IPS DF 6.9 (cell line): Measurements from ENCODE around the gene AP2B1.

ENCODE experiments used
- DNase-seq: peaks from one replicate; pipeline ENCODE4 v3.0.0-alpha.2; 2013; ENCODE audit warnings: low read depth, low spot score
- H3K27ac ChIP-seq: one replicate; pipeline ENCODE4 v1.5.1; 2013; ENCODE audit warnings: low read length, control low read depth
- H3K27me3 ChIP-seq: 2 replicates; pipeline ENCODE4 v1.6.1; 2013; ENCODE audit warnings: mild to moderate bottlenecking, low read length; ENCODE audit not compliant: control insufficient read depth, insufficient read depth
- H3K36me3 ChIP-seq: 2 replicates; pipeline ENCODE4 v1.6.1; 2013; ENCODE audit warnings: low read length; ENCODE audit not compliant: control insufficient read depth, insufficient read depth
- H3K4me1 ChIP-seq: 2 replicates; pipeline ENCODE4 v1.6.1; 2013; ENCODE audit warnings: low read length; ENCODE audit not compliant: control insufficient read depth, insufficient read depth
- H3K4me3 ChIP-seq: 2 replicates; pipeline ENCODE4 v1.5.1; 2013; ENCODE audit warnings: mild to moderate bottlenecking, low read length
- H3K9me3 ChIP-seq: 2 replicates; pipeline ENCODE4 v1.6.1; 2013; ENCODE audit warnings: low read length, inconsistent platforms; ENCODE audit not compliant: control insufficient read depth, insufficient read depth
- WGBS: extraction: QIAGEN DNeasy Blood & Tissue Kit; methylation state at CpG from one replicate; pipeline ENCODE4 v1.1.7; 2013; ENCODE audit warnings: mixed read lengths, missing lambda C conversion rate; ENCODE audit not compliant: insufficient read length, insufficient coverage; 5-methylcytosine and 5-hydroxymethylcytosine counted together

AP2B1 gene

DNA sequence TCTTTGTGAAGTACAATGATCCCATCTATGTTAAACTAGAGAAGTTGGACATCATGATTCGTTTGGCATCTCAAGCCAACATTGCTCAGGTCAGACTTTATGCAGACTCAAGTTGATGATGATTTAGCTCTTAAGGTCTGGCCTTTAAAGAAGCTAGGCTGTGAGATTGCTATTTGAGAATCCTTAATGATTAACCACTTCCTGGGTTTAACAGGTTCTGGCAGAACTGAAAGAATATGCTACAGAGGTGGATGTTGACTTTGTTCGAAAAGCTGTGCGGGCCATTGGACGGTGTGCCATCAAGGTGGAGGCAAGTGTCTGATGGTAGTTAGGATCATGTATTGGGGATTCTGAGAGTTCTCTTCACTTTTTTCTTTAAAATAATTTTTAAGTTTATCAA, 40.3 kb downstream of the AP2B1 start:
- no peak overlapping the region for H3K27ac ChIP-seq
- no peaks in the 10 kb centered on the region for H3K9me3 ChIP-seq
- H3K27me3 ChIP-seq = no peaks in the 10 kb centered on the region
- no peak overlapping the region for H3K4me3 ChIP-seq
- no peaks in the 10 kb centered on the region for H3K4me1 ChIP-seq
- WGBS = no CpG with 5 or more reads among the region's 4 CpGs
- H3K36me3 ChIP-seq = no peaks in the 10 kb centered on the region; the same call in 1 of the 2 replicates
- no peak for DNase-seq

DNA sequence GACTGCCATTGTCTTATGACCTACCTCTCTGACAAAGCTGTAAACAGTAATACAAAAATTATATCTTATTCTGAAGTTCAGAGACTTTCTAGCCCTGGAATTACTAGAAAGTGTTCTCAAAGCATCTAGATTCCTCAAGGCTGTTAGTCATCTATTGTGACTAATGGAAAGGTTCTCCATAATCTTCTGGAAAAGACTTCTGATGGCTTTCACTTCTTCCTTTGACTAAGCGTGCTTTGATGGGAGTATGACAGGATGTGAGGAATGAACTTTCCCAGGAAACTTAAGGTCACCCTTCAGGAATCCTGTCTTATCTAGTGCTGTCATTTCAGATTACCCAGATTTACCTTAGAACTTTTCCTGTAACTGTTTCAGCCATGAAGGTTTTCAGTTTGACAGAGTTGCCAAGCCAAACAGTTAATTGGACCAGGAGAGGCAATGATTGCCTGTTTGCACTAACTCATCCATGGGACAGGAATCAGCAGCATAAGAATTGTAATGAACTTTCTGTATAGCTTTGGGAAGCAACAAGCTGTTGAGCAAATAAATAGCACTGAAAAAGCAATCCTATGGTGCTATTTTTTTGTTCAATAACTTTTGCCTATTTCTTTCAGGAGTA, 43.5 kb downstream of the AP2B1 start:
- no peak for DNase-seq
- no peak overlapping the region for H3K4me3 ChIP-seq
- no peaks in the 10 kb centered on the region for H3K9me3 ChIP-seq
- peaks cover 6% of the 10 kb centered on the region; the same call in 1 of the 2 replicates for H3K36me3 ChIP-seq
- no peaks in the 10 kb centered on the region for H3K4me1 ChIP-seq
- no peaks in the 10 kb centered on the region for H3K27me3 ChIP-seq
- no peak overlapping the region for H3K27ac ChIP-seq
- WGBS = no CpG with 5 or more reads among the region's 1 CpG

DNA sequence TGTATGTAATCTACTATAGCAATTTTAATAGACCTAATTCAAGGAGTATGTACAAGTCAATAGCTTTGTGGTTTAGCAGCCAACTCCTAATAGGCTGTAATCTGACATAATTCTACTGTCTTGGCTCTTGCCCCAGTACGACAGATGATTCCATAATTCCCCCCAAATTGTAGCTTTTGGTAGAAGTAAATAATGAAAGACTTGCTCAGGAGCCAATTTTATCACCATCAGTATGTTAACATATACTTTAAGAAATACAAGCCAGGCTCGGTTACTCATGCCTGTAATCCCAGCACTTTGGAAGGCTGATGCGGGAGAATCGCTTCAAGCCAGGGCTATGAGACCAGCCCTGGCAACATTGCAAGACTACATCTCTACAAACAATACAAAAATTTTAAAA, 53.9 kb downstream of the AP2B1 start:
- H3K9me3 ChIP-seq = no peaks in the 10 kb centered on the region
- H3K36me3 ChIP-seq = 0 out of 2 replicates have a peak, but pooled peaks cover 4% of the 10 kb centered on the region
- H3K27ac ChIP-seq = no peak overlapping the region
- DNase-seq = no peak
- H3K4me1 ChIP-seq = no peaks in the 10 kb centered on the region
- WGBS = no CpG with 5 or more reads among the region's 4 CpGs
- no peak overlapping the region for H3K4me3 ChIP-seq
- H3K27me3 ChIP-seq = no peaks in the 10 kb centered on the region

DNA sequence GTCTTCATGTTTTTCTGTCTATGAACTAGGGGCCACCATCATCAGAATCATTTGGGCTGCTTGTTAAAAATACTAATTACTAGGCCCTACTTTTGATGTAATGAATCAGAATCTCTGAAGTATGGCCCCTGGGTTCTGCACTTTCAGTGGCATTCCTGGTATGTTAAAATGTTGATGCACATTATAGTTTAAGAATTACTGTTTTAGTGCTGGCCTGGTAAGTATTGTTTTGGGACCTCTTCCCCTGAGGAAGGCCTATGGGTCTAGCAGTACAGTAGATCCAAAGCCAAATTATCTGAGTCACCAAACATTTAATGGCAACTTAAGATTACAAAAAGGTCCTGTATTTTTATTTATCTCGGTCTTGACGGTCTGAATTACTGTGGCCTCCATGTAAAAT, 58.8 kb downstream of the AP2B1 start:
- WGBS = no CpG with 5 or more reads among the region's 2 CpGs
- Histone ChIP-seq H3K9me3 (no peaks in the 10 kb centered on the region), H3K27ac (no peak overlapping the region), H3K4me1 (no peaks in the 10 kb centered on the region), H3K4me3 (no peak overlapping the region), H3K27me3 (no peaks in the 10 kb centered on the region), H3K36me3 (no peaks in the 10 kb centered on the region)
- DNase-seq = no peak

DNA sequence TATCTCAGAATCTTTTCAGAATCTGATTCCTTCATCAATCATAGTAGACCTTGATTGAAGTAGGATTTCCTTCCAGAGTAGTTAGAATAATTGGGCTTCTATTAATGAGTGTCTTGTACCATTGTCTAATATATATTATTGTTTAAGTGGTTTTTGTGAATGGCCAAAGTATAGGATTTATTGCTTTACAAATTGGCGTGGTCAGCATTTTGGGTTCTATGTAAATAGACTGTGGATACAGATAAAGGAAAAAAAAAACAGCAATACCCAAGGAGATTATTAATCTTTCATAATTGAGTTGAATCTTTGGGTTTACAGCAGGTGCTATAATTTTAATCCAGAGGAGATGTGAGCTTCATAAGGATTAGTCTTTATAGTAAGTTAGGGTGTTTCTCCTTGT, 64.3 kb downstream of the AP2B1 start:
- no peaks in the 10 kb centered on the region for H3K9me3 ChIP-seq
- H3K36me3 ChIP-seq = no peaks in the 10 kb centered on the region
- no peak for DNase-seq
- no CpG with 5 or more reads among the region's 1 CpG for WGBS
- no peak overlapping the region for H3K4me3 ChIP-seq
- no peaks in the 10 kb centered on the region for H3K4me1 ChIP-seq
- no peaks in the 10 kb centered on the region for H3K27me3 ChIP-seq
- H3K27ac ChIP-seq = no peak overlapping the region

DNA sequence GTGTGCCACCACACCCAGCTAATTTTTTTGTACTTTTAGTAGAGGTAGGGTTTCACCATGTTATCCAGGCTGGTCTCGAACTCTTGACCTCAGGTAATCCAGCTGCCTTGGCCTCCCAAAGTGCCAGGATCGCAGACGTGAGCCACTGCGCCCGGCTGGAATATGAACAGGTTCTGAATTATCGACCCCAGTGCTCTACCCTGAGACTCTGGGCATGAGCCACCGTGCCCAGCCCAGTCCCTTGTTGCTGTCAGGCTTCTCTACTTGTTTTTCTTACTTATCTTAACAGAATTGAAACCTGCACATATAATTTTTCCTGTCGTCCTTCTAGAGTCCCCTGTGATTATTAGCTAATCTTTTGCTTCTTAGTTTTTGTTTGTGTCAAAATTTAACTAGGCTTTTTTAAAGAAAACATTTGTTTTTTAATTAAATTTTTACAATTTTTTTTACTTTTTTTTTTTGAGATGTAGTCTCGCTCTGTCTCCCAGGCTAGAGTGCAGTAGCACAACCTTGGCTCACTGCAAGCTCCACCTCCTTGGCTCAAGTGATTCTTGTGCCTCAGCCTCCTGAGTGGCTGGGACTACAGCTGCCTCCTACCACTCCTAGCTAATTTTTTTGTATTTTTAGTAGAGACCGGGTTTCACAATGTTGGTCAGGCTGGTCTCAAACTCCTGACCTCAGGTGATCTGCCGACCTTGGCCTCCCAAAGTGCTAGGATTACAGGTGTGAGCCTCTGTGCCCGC, 66.7 kb downstream of the AP2B1 start:
- no CpG with 5 or more reads among the region's 12 CpGs for WGBS
- no peak overlapping the region for H3K27ac ChIP-seq
- H3K4me1 ChIP-seq = no peaks in the 10 kb centered on the region
- no peak overlapping the region for H3K4me3 ChIP-seq
- no peaks in the 10 kb centered on the region for H3K27me3 ChIP-seq
- H3K9me3 ChIP-seq = no peaks in the 10 kb centered on the region
- no peak for DNase-seq
- no peaks in the 10 kb centered on the region for H3K36me3 ChIP-seq

DNA sequence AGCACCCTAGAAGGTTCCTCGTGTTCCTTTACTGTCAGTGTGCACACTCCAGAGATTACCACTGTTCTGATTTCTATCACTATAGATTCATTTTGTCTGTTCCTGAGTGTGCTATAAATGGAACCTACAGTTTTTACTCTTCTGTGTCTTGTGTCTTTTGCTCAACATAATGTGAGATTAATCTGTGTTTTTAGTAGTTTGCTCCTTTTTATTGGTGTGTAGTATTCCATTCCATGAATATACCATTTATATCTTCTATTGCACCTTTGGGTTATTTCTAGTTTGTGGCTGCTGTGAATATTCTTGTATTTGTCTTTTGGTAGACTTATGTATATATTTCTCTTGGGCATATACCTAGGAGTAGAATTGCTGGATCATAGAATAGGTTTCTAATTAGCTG, 68.2 kb downstream of the AP2B1 start:
- Histone ChIP-seq H3K4me1 (no peaks in the 10 kb centered on the region), H3K9me3 (no peaks in the 10 kb centered on the region), H3K27ac (no peak overlapping the region), H3K27me3 (no peaks in the 10 kb centered on the region), H3K4me3 (no peak overlapping the region), H3K36me3 (no peaks in the 10 kb centered on the region)
- no peak for DNase-seq
- WGBS = no CpG with 5 or more reads among the region's 1 CpG

DNA sequence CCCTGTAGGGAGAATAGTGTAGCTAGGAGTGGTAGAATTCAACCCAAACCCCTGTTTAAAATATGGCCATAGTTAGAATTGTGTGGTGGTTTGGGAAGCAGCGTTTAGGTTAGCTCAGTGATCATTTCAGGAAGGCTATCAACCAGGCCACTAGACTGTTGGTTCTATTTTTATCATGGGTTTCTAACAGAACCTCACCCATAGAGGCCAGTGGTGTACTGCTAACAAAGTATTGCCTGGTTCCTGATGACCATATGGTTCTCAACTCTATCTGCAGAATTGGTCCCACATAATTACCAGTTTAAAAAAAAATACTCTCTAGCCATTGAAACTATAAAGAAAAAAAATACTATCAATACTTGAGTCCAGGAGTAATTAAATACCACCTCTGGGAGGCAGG, 73.8 kb downstream of the AP2B1 start:
- H3K4me3 ChIP-seq = no peak overlapping the region
- H3K27me3 ChIP-seq = no peaks in the 10 kb centered on the region
- no peak for DNase-seq
- H3K4me1 ChIP-seq = no peaks in the 10 kb centered on the region
- H3K9me3 ChIP-seq = no peaks in the 10 kb centered on the region
- no peak overlapping the region for H3K27ac ChIP-seq
- no CpG with 5 or more reads among the region's 1 CpG for WGBS
- no peaks in the 10 kb centered on the region; the same call in 1 of the 2 replicates for H3K36me3 ChIP-seq

DNA sequence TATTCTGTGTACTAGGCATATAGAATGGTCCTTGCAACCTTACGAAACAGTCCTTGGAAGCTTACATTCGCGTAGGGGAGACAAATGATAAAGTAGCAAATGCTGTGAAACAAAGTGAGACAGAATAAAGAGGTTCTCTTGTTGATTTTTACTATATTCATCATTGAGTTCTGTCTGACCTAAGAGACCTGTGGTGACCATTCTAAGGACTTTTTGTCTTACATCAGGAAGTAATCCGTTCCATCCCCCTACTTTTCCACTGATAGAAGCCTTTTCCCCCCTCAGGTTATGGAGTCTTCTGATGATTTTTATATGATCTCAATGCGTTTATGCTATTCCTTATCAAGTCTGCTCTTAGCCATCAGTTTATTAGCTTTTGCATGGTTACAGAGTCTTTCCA, 77.6 kb downstream of the AP2B1 start:
- Histone ChIP-seq H3K4me3 (no peak overlapping the region), H3K9me3 (no peaks in the 10 kb centered on the region), H3K27ac (no peak overlapping the region), H3K27me3 (no peaks in the 10 kb centered on the region), H3K36me3 (no peaks in the 10 kb centered on the region; the same call in 1 of the 2 replicates), H3K4me1 (no peaks in the 10 kb centered on the region)
- no CpG with 5 or more reads among the region's 5 CpGs for WGBS
- DNase-seq = no peak

DNA sequence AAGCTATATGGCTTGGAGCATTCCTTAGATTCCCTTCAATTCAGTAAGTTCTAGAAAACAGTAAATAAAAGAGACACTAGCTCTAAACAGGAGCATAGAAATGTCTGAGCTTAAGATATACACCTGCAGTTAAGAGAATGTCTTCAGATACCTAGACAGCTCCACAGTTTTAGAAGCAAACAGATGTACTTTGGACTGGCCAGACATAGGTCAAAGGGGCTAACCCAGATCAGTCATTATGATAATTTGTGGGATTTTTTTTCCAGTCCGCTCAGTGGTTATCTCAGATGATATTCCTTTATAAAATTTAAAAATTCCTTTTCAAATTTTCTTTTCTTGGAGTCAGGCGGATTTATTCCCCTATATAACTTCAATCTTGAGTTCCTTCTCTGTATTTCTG, 78.5 kb downstream of the AP2B1 start:
- Histone ChIP-seq H3K4me3 (no peak overlapping the region), H3K36me3 (no peaks in the 10 kb centered on the region; the same call in 1 of the 2 replicates), H3K9me3 (no peaks in the 10 kb centered on the region), H3K4me1 (no peaks in the 10 kb centered on the region), H3K27ac (no peak overlapping the region), H3K27me3 (no peaks in the 10 kb centered on the region)
- WGBS = no CpG with 5 or more reads among the region's 2 CpGs
- DNase-seq = no peak

DNA sequence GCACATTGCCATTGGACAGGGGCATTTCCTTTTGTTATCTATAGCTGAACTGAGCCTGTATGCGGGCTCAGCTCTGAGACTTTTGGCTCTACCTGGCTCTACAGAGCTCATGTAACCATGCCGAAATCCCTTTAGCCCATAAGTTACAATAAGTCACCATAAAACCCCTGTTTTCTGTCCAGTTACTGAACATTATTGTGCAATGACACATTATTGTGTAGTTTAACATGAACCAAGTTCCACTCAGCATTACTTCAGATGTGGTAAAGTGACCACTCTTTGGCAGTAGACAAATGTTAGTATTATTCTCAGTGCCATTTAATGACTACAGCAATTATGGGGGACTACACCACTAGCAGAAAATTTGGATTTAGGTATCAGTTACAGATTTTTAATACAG, 78.9 kb downstream of the AP2B1 start:
- H3K36me3 ChIP-seq = no peaks in the 10 kb centered on the region; the same call in 1 of the 2 replicates
- DNase-seq = no peak

More for the DNA sequence above, 78.9 kb downstream of the AP2B1 start:
- Histone ChIP-seq H3K27me3 (no peaks in the 10 kb centered on the region), H3K27ac (no peak overlapping the region), H3K4me1 (no peaks in the 10 kb centered on the region), H3K4me3 (no peak overlapping the region), H3K9me3 (no peaks in the 10 kb centered on the region)
- WGBS = no CpG with 5 or more reads among the region's 2 CpGs
